Neural progenitor cell (in vitro differentiated cells): ENCODE data around the gene NUCB2. TPM values are rescaled to one million over a fixed set of nuclear protein-coding genes. Genes with fewer than 3 reads are reported as not detected.
"Not testable (repeated sequence)": the region's sequence is repeated elsewhere in the genome, so short reads cannot be mapped to it uniquely, and the experiment has no call there.

Source experiments
- DNase-seq: peaks from one replicate; pipeline ENCODE4 v3.0.0-alpha.2; 2016; ENCODE audit warnings: low spot score
- H2AFZ ChIP-seq: fragments of 200-600 bp; sonication (generic); replicated peaks from 2 replicates; pipeline ENCODE4 v1.6.1; 2016; ENCODE audit warnings: antibody characterized with exemption
- H3F3A ChIP-seq: fragments of 200-600 bp; sonication (generic); 2 replicates; pipeline ENCODE4 v1.6.1; 2016; ENCODE audit warnings: antibody characterized with exemption, low read depth
- H3K27ac ChIP-seq: fragments of 200-600 bp; sonication (generic); 2 replicates; pipeline ENCODE4 v1.5.1; 2016; ENCODE audit warnings: mild to moderate bottlenecking
- H3K27me3 ChIP-seq: fragments of 200-600 bp; sonication (generic); 2 replicates; pipeline ENCODE4 v1.6.1; 2016; ENCODE audit warnings: mild to moderate bottlenecking, moderate library complexity
- H3K36me3 ChIP-seq: fragments of 200-600 bp; sonication (generic); 2 replicates; pipeline ENCODE4 v1.5.1; 2016
- H3K4me1 ChIP-seq: fragments of 200-600 bp; sonication (generic); 2 replicates; pipeline ENCODE4 v1.6.1; 2016; ENCODE audit warnings: mixed run types
- H3K4me2 ChIP-seq: fragments of 200-600 bp; sonication (generic); 2 replicates; pipeline ENCODE4 v1.6.1; 2016
- H3K4me3 ChIP-seq: fragments of 200-600 bp; sonication (generic); 2 replicates; pipeline ENCODE4 v1.5.1; 2016
- H3K79me2 ChIP-seq: fragments of 200-600 bp; sonication (generic); 2 replicates; pipeline ENCODE4 v1.6.1; 2016; ENCODE audit warnings: low read depth
- H3K9ac ChIP-seq: fragments of 200-600 bp; sonication (generic); 2 replicates; pipeline ENCODE4 v1.6.1; 2016
- H3K9me3 ChIP-seq: fragments of 200-600 bp; sonication (generic); 2 replicates; pipeline ENCODE4 v1.5.1; 2016; ENCODE audit warnings: low read depth
- H4K20me1 ChIP-seq: fragments of 200-600 bp; sonication (generic); 2 replicates; pipeline ENCODE4 v1.6.1; 2016; ENCODE audit warnings: low read depth
- H3K27ac Mint-ChIP-seq: 3 replicates; pipeline ENCODE4 v1.8.0; 2021; ENCODE audit warnings: mixed read lengths
- H3K27me3 Mint-ChIP-seq: 2 replicates; pipeline ENCODE4 v1.8.0; 2022; ENCODE audit warnings: low read depth, mild to moderate bottlenecking, inconsistent platforms, moderate library complexity, mixed read lengths; ENCODE audit not compliant: insufficient read depth
- H3K36me3 Mint-ChIP-seq: 3 replicates; pipeline ENCODE4 v1.8.0; 2021; ENCODE audit warnings: mixed read lengths
- H3K4me1 Mint-ChIP-seq: 3 replicates; pipeline ENCODE4 v1.8.0; 2021; ENCODE audit warnings: mixed read lengths
- H3K4me3 Mint-ChIP-seq: 3 replicates; pipeline ENCODE4 v1.8.0; 2021; ENCODE audit warnings: mild to moderate bottlenecking, moderate library complexity, mixed read lengths
- H3K9me3 Mint-ChIP-seq: 3 replicates; pipeline ENCODE4 v1.8.0; 2020; ENCODE audit warnings: mixed read lengths
- CTCF ChIP-seq: fragments of 200-600 bp; sonication (generic); IDR thresholded peaks from 2 replicates; pipeline ENCODE4 v1.5.1; 2017; ENCODE audit warnings: antibody characterized with exemption, mild to moderate bottlenecking
- EZH2 ChIP-seq: fragments of 200-600 bp; sonication (generic); IDR thresholded peaks from 2 replicates; pipeline ENCODE4 v1.6.1; 2017; ENCODE audit warnings: antibody characterized with exemption, mild to moderate bottlenecking, moderate library complexity
- EZH2phosphoT487 ChIP-seq: fragments of 200-600 bp; sonication (generic); IDR thresholded peaks from 2 replicates; pipeline ENCODE4 v1.6.1; 2017; ENCODE audit warnings: antibody characterized with exemption
- total RNA-seq: library from RNA; depleted of rRNA; stranded (reverse); fragments of >200 nt; gene quantifications from 2 replicates; pipeline ENCODE4 v1.2.3, GENCODE V29; 2015; ENCODE audit warnings: low replicate concordance

The NUCB2 gene
- total RNA-seq, 1 donor from 2014 or later = 80.1 TPM

- Histone ChIP-seq H2AFZ (no peak overlapping the region), H3K4me3 (no peak overlapping the region), H3K4me2 (no peak overlapping the region), H3K9ac (no peak overlapping the region), H3K4me1 (no peaks in the 10 kb centered on the region), H3K79me2 (no peaks in the 10 kb centered on the region), H3K27ac (no peak overlapping the region), H3K9me3 (no peaks in the 10 kb centered on the region), H3K36me3 (no peaks in the 10 kb centered on the region), H3F3A (no peaks in the 10 kb centered on the region), H3K27me3 (no peaks in the 10 kb centered on the region), H4K20me1 (no peaks in the 10 kb centered on the region)
- no peaks in the 10 kb centered on the region for H3K27me3 Mint-ChIP-seq
- TF ChIP-seq CTCF (no peak), EZH2phosphoT487 (no peak), EZH2 (no peak)
- H3K9me3 Mint-ChIP-seq = no peaks in the 10 kb centered on the region
- no peak overlapping the region for H3K4me3 Mint-ChIP-seq
- no peak overlapping the region for H3K27ac Mint-ChIP-seq
- no peaks in the 10 kb centered on the region for H3K36me3 Mint-ChIP-seq
- no peak for DNase-seq
- no peaks in the 10 kb centered on the region for H3K4me1 Mint-ChIP-seq
Measured at GRCh38 chr11:17266781-17267180, 9.8 kb upstream of the NUCB2 start.

GRCh38 chr11:17267576-17267975 is 9.0 kb upstream of the NUCB2 start:
- no peak overlapping the region for H3K4me3 Mint-ChIP-seq
- H3K4me1 ChIP-seq = no peaks in the 10 kb centered on the region
- H3K79me2 ChIP-seq = no peaks in the 10 kb centered on the region
- no peaks in the 10 kb centered on the region for H3K36me3 Mint-ChIP-seq
- no peak overlapping the region for H3K27ac Mint-ChIP-seq
- H3F3A ChIP-seq = no peaks in the 10 kb centered on the region
- no peak overlapping the region for H3K9ac ChIP-seq
- no peaks in the 10 kb centered on the region for H3K27me3 ChIP-seq
- H3K4me2 ChIP-seq = no peak overlapping the region
- no peak for DNase-seq
- no peaks in the 10 kb centered on the region for H3K9me3 ChIP-seq
- no peak overlapping the region for H3K4me3 ChIP-seq
- TF ChIP-seq EZH2phosphoT487 (no peak), EZH2 (no peak), CTCF (no peak)
- H3K27ac ChIP-seq = no peak overlapping the region
- no peaks in the 10 kb centered on the region for H4K20me1 ChIP-seq
- no peaks in the 10 kb centered on the region for H3K36me3 ChIP-seq
- no peaks in the 10 kb centered on the region for H3K9me3 Mint-ChIP-seq
- no peak overlapping the region for H2AFZ ChIP-seq
- H3K27me3 Mint-ChIP-seq = no peaks in the 10 kb centered on the region
- H3K4me1 Mint-ChIP-seq = peaks cover under 1% of the 10 kb centered on the region

GRCh38 chr11:17268500-17268899 is 8.0 kb upstream of the NUCB2 start:
- H4K20me1 ChIP-seq, H3K4me2 ChIP-seq, H2AFZ ChIP-seq, H3K27ac Mint-ChIP-seq, H3K9me3 ChIP-seq, H3K36me3 ChIP-seq, H3K27me3 ChIP-seq, H3K27ac ChIP-seq, H3K36me3 Mint-ChIP-seq, H3K4me1 Mint-ChIP-seq, H3K4me3 Mint-ChIP-seq, H3K79me2 ChIP-seq, H3K4me3 ChIP-seq, H3K4me1 ChIP-seq, H3K27me3 Mint-ChIP-seq, H3K9ac ChIP-seq, DNase-seq, H3K9me3 Mint-ChIP-seq, H3F3A ChIP-seq: not testable (repeated sequence)

- Histone ChIP-seq H3K9ac (no peak overlapping the region), H3K4me1 (peaks cover 5% of the 10 kb centered on the region), H3K79me2 (no peaks in the 10 kb centered on the region), H3K9me3 (no peaks in the 10 kb centered on the region), H3K36me3 (no peaks in the 10 kb centered on the region), H2AFZ (no peak overlapping the region), H3K4me2 (no peak overlapping the region), H4K20me1 (no peaks in the 10 kb centered on the region), H3K27ac (no peak overlapping the region), H3F3A (no peaks in the 10 kb centered on the region), H3K27me3 (no peaks in the 10 kb centered on the region), H3K4me3 (no peak overlapping the region)
- Mint-ChIP-seq H3K27me3 (peaks cover 2% of the 10 kb centered on the region), H3K9me3 (no peaks in the 10 kb centered on the region), H3K4me1 (peaks cover 12% of the 10 kb centered on the region), H3K36me3 (no peaks in the 10 kb centered on the region), H3K27ac (no peak overlapping the region), H3K4me3 (no peak overlapping the region)
- DNase-seq = no peak
- TF ChIP-seq EZH2 (no peak), CTCF (no peak), EZH2phosphoT487 (no peak)
Measured at GRCh38 chr11:17268902-17269301, 7.6 kb upstream of the NUCB2 start.
